K562 (cell line): ENCODE measurements around the gene ATP13A1. TPM values are rescaled to one million over a fixed set of nuclear protein-coding genes. Genes with fewer than 3 reads are reported as not detected.

Experiments used
- ATAC-seq: fragments of 200-7000 bp; cut with Tn5 transposase; 3 replicates; pipeline ENCODE4 v1.9.1; 2020; ENCODE audit warnings: moderate library complexity
- BruUV-seq: library from RNA; stranded (reverse); fragments of 400-500 nt; replicated peaks from 2 replicates; lab custom pipeline; 2021; lab: Mats Ljungman, UMichigan
- CTCF ChIA-PET: fragments of 300-600 bp; formaldehyde crosslinking; extraction: SDS; loops from one replicate; lab custom pipeline; 2021; ENCODE audit warnings: low intra/inter-chr PET ratio; lab: Yijun Ruan, JAX
- POLR2A ChIA-PET: fragments of 300-600, 350-650 bp; sonication (Branson Sonifier 250); formaldehyde crosslinking; extraction: SDS; loops from one replicate; lab custom pipeline; 2021; ENCODE audit warnings: antibody characterized with exemption, inconsistent platforms; lab: Yijun Ruan, JAX
- DNase-seq, 4 experiments: peaks; one replicate each; pipeline versions ENCODE4 v3.0.0 to v3.0.0-alpha.2; 2011 to 2018; ENCODE audit warnings: low spot score in 3 of 4, mixed read lengths in 3 of 4; ENCODE audit errors: extremely low read depth in 1 of 4
- FAIRE-seq: peaks from 2 replicates; lab custom pipeline; 2011; peaks lifted over from hg19 to GRCh38; lab: Jason Lieb, UNC
- H2AFZ ChIP-seq: 2 replicates; pipeline ENCODE4 v1.6.0; 2011; ENCODE audit warnings: low read depth, low read length, control low read depth, inconsistent platforms
- H3K27ac ChIP-seq: fragments of 200-600 bp; 3 replicates; pipeline ENCODE4 v1.8.0; 2011; ENCODE audit warnings: low read depth, mild to moderate bottlenecking, control low read depth, inconsistent platforms, low read length, moderate library complexity, mixed read lengths; ENCODE audit errors: extremely low read depth
- H3K27me3 ChIP-seq, 2 experiments: fragments of 300-600 bp in 1 of 2; 2 replicates in 1 of 2; 3 replicates in 1 of 2; pipeline versions ENCODE4 v1.6.0 to v1.8.0; 2011; ENCODE audit warnings: inconsistent platforms in 2 of 2, low read length in 2 of 2, mild to moderate bottlenecking in 1 of 2, mixed read lengths in 1 of 2, moderate library complexity in 1 of 2; ENCODE audit not compliant: control insufficient read depth in 2 of 2, insufficient read depth in 2 of 2
- H3K36me3 ChIP-seq: fragments of 300-600 bp; 3 replicates; pipeline ENCODE4 v1.8.0; 2011; ENCODE audit warnings: mild to moderate bottlenecking, low read length, inconsistent platforms; ENCODE audit not compliant: control insufficient read depth, insufficient read depth
- H3K4me1 ChIP-seq, 2 experiments: fragments of 200-600 bp in 1 of 2; replicated peaks in 1 of 2; 2 replicates in 1 of 2; 3 replicates in 1 of 2; pipeline versions ENCODE4 v1.5.1 to v1.8.0; 2011; ENCODE audit warnings: inconsistent platforms in 2 of 2, low read length in 2 of 2, mild to moderate bottlenecking in 1 of 2, mixed read lengths in 1 of 2, moderate library complexity in 1 of 2; ENCODE audit not compliant: control insufficient read depth in 2 of 2, insufficient read depth in 2 of 2
- H3K4me2 ChIP-seq: 2 replicates; pipeline ENCODE4 v1.6.1; 2011; ENCODE audit warnings: low read length, control low read depth, inconsistent platforms, mixed read lengths; ENCODE audit not compliant: insufficient read depth
- H3K4me3 ChIP-seq: fragments of 200-600 bp; sonication (generic), shearing (Covaris generic); 2 replicates; pipeline ENCODE4 v1.5.1; 2016; ENCODE audit warnings: control low read depth, inconsistent platforms
- H3K79me2 ChIP-seq: fragments of 200-600 bp; 3 replicates; pipeline ENCODE4 v1.8.0; 2011; ENCODE audit warnings: low read length, inconsistent platforms; ENCODE audit not compliant: control insufficient read depth, insufficient read depth
- H3K9ac ChIP-seq, 2 experiments: 2 replicates each; pipeline versions ENCODE4 v1.6.0 to v1.6.1; 2011; ENCODE audit warnings: low read depth in 2 of 2, low read length in 2 of 2, control low read depth in 1 of 2, inconsistent platforms in 1 of 2, mild to moderate bottlenecking in 1 of 2, mixed read lengths in 1 of 2; ENCODE audit not compliant: insufficient read depth in 1 of 2
- H3K9me1 ChIP-seq: one replicate; pipeline ENCODE4 v1.6.0; 2011; ENCODE audit warnings: inconsistent platforms, mild to moderate bottlenecking, low read length, moderate library complexity; ENCODE audit not compliant: control insufficient read depth, insufficient read depth
- H3K9me3 ChIP-seq: replicated peaks from 2 replicates; pipeline ENCODE4 v1.5.1; 2011; ENCODE audit warnings: low read depth, low read length, inconsistent platforms; ENCODE audit not compliant: control insufficient read depth, insufficient read depth
- H4K20me1 ChIP-seq: replicated peaks from 2 replicates; pipeline ENCODE4 v1.6.1; 2011; ENCODE audit warnings: low read length, inconsistent platforms, mixed read lengths; ENCODE audit not compliant: control insufficient read depth, insufficient read depth
- ARID3A ChIP-seq: IDR thresholded peaks from 2 replicates; pipeline ENCODE4 v1.6.1; 2012; ENCODE audit warnings: low read depth, low read length, improper control_type of control experiment, borderline replicate concordance
- CEBPG ChIP-seq, 3 experiments: fragments of 200-800 bp in 1 of 3; sonication (Bioruptor generic) in 1 of 3; sonication (generic) in 1 of 3; formaldehyde crosslinking in 1 of 3; IDR thresholded peaks in 2 of 3; conservative IDR thresholded peaks in 1 of 3; 2 replicates each; pipeline versions ENCODE4 v1.6.1 to v1.8.0; 2016 to 2022; ENCODE audit warnings: missing compliant biosample characterization in 2 of 3, missing genetic modification characterization in 2 of 3, mild to moderate bottlenecking in 1 of 3, missing genetic modification reagents in 1 of 3
- ELK1 ChIP-seq: sonication (generic); formaldehyde crosslinking; IDR thresholded peaks from 2 replicates; pipeline ENCODE4 v1.8.1; 2022; ENCODE audit warnings: missing genetic modification reagents
- HDAC6 ChIP-seq: IDR thresholded peaks from 2 replicates; pipeline ENCODE4 v1.6.1; 2012; ENCODE audit warnings: low read depth, mild to moderate bottlenecking, control low read depth, inconsistent platforms, low read length, moderate library complexity
- MECOM ChIP-seq: fragments of 250-450 bp; sonication (Bioruptor Pico); IDR thresholded peaks from 2 replicates; pipeline ENCODE4 v1.8.0; 2022; ENCODE audit warnings: inconsistent platforms
- NFIX ChIP-seq: fragments of 250-450 bp; sonication (Bioruptor Pico); IDR thresholded peaks from 2 replicates; pipeline ENCODE4 v1.4.0; 2020; ENCODE audit warnings: low read depth, mild to moderate bottlenecking, moderate library complexity
- NFXL1 ChIP-seq: fragments of 450-650 bp; formaldehyde crosslinking; IDR thresholded peaks from 2 replicates; pipeline ENCODE4 v1.4.0; 2021; ENCODE audit warnings: mild to moderate bottlenecking
- PBX2 ChIP-seq, 2 experiments: IDR thresholded peaks in 1 of 2; conservative IDR thresholded peaks in 1 of 2; 2 replicates each; pipeline ENCODE4 v1.6.1; 2016; ENCODE audit warnings: low read depth in 2 of 2, mild to moderate bottlenecking in 1 of 2, missing compliant biosample characterization in 1 of 2, missing genetic modification characterization in 1 of 2, moderate library complexity in 1 of 2
- TAF1 ChIP-seq: IDR thresholded peaks from 2 replicates; pipeline ENCODE4 v1.6.1; 2011; ENCODE audit warnings: mild to moderate bottlenecking, low read length, moderate library complexity; ENCODE audit not compliant: insufficient read depth, control insufficient read depth, severe bottlenecking; ENCODE audit errors: extremely low read depth
- TAF15 ChIP-seq: fragments of 200-400 bp; formaldehyde crosslinking; IDR thresholded peaks from 2 replicates; pipeline ENCODE4 v1.6.1; 2017; ENCODE audit warnings: mild to moderate bottlenecking, low read depth, low read length, moderate library complexity
- TBL1XR1 ChIP-seq, 2 experiments: IDR thresholded peaks; 2 replicates each; pipeline ENCODE4 v1.6.1; 2012; ENCODE audit warnings: improper control_type of control experiment in 2 of 2, low read length in 2 of 2, mild to moderate bottlenecking in 1 of 2
- ZNF121 ChIP-seq: sonication (generic); formaldehyde crosslinking; conservative IDR thresholded peaks from 2 replicates; pipeline ENCODE4 v1.8.0; 2022; ENCODE audit warnings: missing genetic modification reagents
- ZNF584 ChIP-seq: fragments of 200-800 bp; sonication (Bioruptor generic); IDR thresholded peaks from 2 replicates; pipeline ENCODE4 v1.6.1; 2016; ENCODE audit warnings: low read depth, mild to moderate bottlenecking, missing genetic modification characterization, missing compliant biosample characterization
- WGBS: fragments of 100-300 bp; shearing (Covaris generic); methylation state at CpG from one replicate; pipeline ENCODE4 v1.1.6; 2016; ENCODE audit warnings: low coverage, mixed read lengths; ENCODE audit not compliant: insufficient coverage; ENCODE audit errors: missing lambda C conversion rate; 5-methylcytosine and 5-hydroxymethylcytosine counted together
- in situ Hi-C: fragments of 300-500 bp; cut with MboI; formaldehyde crosslinking; loops from 4 replicates; pipeline ENCODE4 v1.15.0; 2018; ENCODE audit warnings: inconsistent platforms, mixed read lengths
- intact Hi-C: fragments of 100-400 bp; cut with micrococcal nuclease; formaldehyde crosslinking; loops from 2 replicates; pipeline ENCODE4 v1.14.2; 2022
- polyA plus RNA-seq, 8 experiments: library from polyadenylated mRNA; depleted of rRNA in 4 of 8; stranded (reverse) in 5 of 8; unstranded in 3 of 8; fragments of >200 nt; fragmentation: Nextera tagmentation in 2 of 8; fragmentation: Illumina TruSeq in 1 of 8; extraction: Ambion mirVana in 2 of 8; extraction: Trizol in 1 of 8; gene quantifications; 2 replicates each; pipeline versions ENCODE4 v1.2.1 to v1.2.3, GENCODE V29; 2011 to 2014; ENCODE audit warnings: inconsistent platforms in 1 of 8, missing spikeins in 1 of 8
- total RNA-seq, 7 experiments: library from RNA; depleted of rRNA in 6 of 7; stranded (reverse); fragments of >200 nt in 6 of 7; fragmentation: Illumina TruSeq in 2 of 7; extraction: Trizol in 2 of 7; gene quantifications; 2 replicates each; pipeline versions ENCODE4 v1.2.1 to v1.2.3, GENCODE V29; 2011 to 2021; ENCODE audit warnings: low replicate concordance in 1 of 7
- TF ChIP-seq, protein P1 (sequence below): fragments of 450-650 bp; IDR thresholded peaks from one replicate; pipeline ENCODE4 v1.6.1; 2018; ENCODE audit warnings: mild to moderate bottlenecking, moderate library complexity; ENCODE audit not compliant: partially characterized antibody

ATP13A1 gene
- total and polyA plus RNA-seq, 9 of the 15 experiments (the other 6 are each of a cell fraction or from before 2014, with no cell fraction given), result 0.90 to 83.8 (median 23.1) TPM

GRCh38 chr19:19613506-19613905, 50.0 kb downstream of the ATP13A1 start:
- BruUV-seq, result no TSS peak
- POLR2A ChIA-PET, result interaction anchor here (0.5 to 1.5 kb wide), 4 partner anchors 9 to 1405 kb away, joined by 3 to 8 read pairs (median 3); no protein-coding TSS in a partner anchor
- Histone ChIP-seq H3K4me2 (no peak overlapping the region), H3K27ac (no peak overlapping the region), H3K27me3 (no peaks in the 10 kb centered on the region), H4K20me1 (no peaks in the 10 kb centered on the region), H3K9me3 (no peaks in the 10 kb centered on the region), H3K4me1 (peaks cover 0 to 13% of the 10 kb centered on the region in 2 experiments; a peak in 3 of 5 replicates), H3K4me3 (no peak overlapping the region), H3K79me2 (no peaks in the 10 kb centered on the region), H3K36me3 (no peaks in the 10 kb centered on the region), H3K9me1 (peaks cover 3% of the 10 kb centered on the region), H3K9ac (no peak overlapping the region), H2AFZ (no peak overlapping the region)
- CTCF ChIA-PET, result no interaction called here
- in situ Hi-C loops, result no loop called here
- FAIRE-seq (no peak), ATAC-seq (no peak), DNase-seq (no peak)
- intact Hi-C loops, result no loop called here
- 49% methylated on average over 4 of the region's 4 CpGs for WGBS
- TF ChIP-seq ZNF121 (CRISPR knock-in tag), result no peak
- TF ChIP-seq, protein P1, sequence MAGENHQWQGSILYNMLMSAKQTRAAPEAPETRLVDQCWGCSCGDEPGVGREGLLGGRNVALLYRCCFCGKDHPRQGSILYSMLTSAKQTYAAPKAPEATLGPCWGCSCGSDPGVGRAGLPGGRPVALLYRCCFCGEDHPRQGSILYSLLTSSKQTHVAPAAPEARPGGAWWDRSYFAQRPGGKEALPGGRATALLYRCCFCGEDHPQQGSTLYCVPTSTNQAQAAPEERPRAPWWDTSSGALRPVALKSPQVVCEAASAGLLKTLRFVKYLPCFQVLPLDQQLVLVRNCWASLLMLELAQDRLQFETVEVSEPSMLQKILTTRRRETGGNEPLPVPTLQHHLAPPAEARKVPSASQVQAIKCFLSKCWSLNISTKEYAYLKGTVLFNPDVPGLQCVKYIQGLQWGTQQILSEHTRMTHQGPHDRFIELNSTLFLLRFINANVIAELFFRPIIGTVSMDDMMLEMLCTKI, result no peak
- no peak for TF ChIP-seq TAF15
- no peak for TF ChIP-seq NFIX (CRISPR knock-in tag)
- TF ChIP-seq PBX2 (CRISPR knock-in tag; IDR thresholded peaks at IDR 0.05; ENCODE audit: low read depth), result no peak
- no peak for TF ChIP-seq PBX2 (tag; conservative IDR thresholded peaks at IDR 0.05; ENCODE audit: low read depth)
- TF ChIP-seq MECOM (CRISPR knock-in tag), result no peak
- no peak for TF ChIP-seq ELK1 (CRISPR knock-in tag)
- TF ChIP-seq TBL1XR1 (IDR thresholded peaks at IDR 0.05; ENCODE audit: low read length in 2 of 2), result no peak
- TF ChIP-seq ZNF584, result no peak
- no peak for TF ChIP-seq ARID3A
- TF ChIP-seq HDAC6, result no peak
- TF ChIP-seq TAF1, result no peak
- no peak for TF ChIP-seq NFXL1 (CRISPR knock-in tag)
- no peak for TF ChIP-seq CEBPG (CRISPR knock-in tag; IDR thresholded peaks at IDR 0.05)
- TF ChIP-seq CEBPG (tag; conservative IDR thresholded peaks at IDR 0.05 in 1 of 2, IDR thresholded peaks at IDR 0.05 in 1 of 2), result no peak
